H9 (cell line): ENCODE measurements around the gene CLIC3. TPM values are rescaled to one million over a fixed set of nuclear protein-coding genes. Genes with fewer than 3 reads are reported as not detected.

Source experiments
- DNase-seq: peaks from one replicate; pipeline ENCODE4 v3.0.0-alpha.2; 2017
- H2AFZ ChIP-seq: one replicate; pipeline ENCODE4 v1.6.1; 2013; ENCODE audit warnings: mild to moderate bottlenecking, low read length, control low read depth, moderate library complexity
- H2AK5ac ChIP-seq: 2 replicates; pipeline ENCODE4 v1.6.1; 2013; ENCODE audit warnings: low read length, control low read depth, mixed read lengths; ENCODE audit not compliant: insufficient read length
- H2BK120ac ChIP-seq: one replicate; pipeline ENCODE4 v1.6.1; 2013; ENCODE audit warnings: low read depth, mild to moderate bottlenecking, low read length, control low read depth, inconsistent platforms; ENCODE audit not compliant: poor library complexity, severe bottlenecking
- H2BK12ac ChIP-seq: 2 replicates; pipeline ENCODE4 v1.6.1; 2013; ENCODE audit warnings: low read length, control low read depth, mixed read lengths, low read depth; ENCODE audit not compliant: insufficient read length
- H2BK15ac ChIP-seq: 2 replicates; pipeline ENCODE4 v1.6.1; 2013; ENCODE audit warnings: low read depth, low read length, control low read depth
- H2BK20ac ChIP-seq: one replicate; pipeline ENCODE4 v1.6.1; 2013; ENCODE audit warnings: low read depth, mild to moderate bottlenecking, low read length, control low read depth, inconsistent platforms; ENCODE audit not compliant: poor library complexity, severe bottlenecking
- H2BK5ac ChIP-seq: 2 replicates; pipeline ENCODE4 v1.6.1; 2013; ENCODE audit warnings: low read length, control low read depth, mixed read lengths; ENCODE audit not compliant: insufficient read length
- H3K14ac ChIP-seq: 2 replicates; pipeline ENCODE4 v1.6.1; 2013; ENCODE audit warnings: low read length, control low read depth; ENCODE audit not compliant: insufficient read depth
- H3K18ac ChIP-seq: 2 replicates; pipeline ENCODE4 v1.6.1; 2013; ENCODE audit warnings: low read depth, mild to moderate bottlenecking, mixed read lengths, low read length, control low read depth; ENCODE audit not compliant: insufficient read length
- H3K23ac ChIP-seq: 2 replicates; pipeline ENCODE4 v1.6.1; 2013; ENCODE audit warnings: low read length, control low read depth, mixed read lengths, low read depth; ENCODE audit not compliant: insufficient read length
- H3K23me2 ChIP-seq: 2 replicates; pipeline ENCODE4 v1.6.1; 2013; ENCODE audit warnings: low read depth, mild to moderate bottlenecking, mixed read lengths, low read length, control low read depth; ENCODE audit not compliant: insufficient read length, poor library complexity, severe bottlenecking
- H3K27ac ChIP-seq: 2 replicates; pipeline ENCODE4 v1.5.1; 2013; ENCODE audit warnings: low read length, control low read depth, mixed read lengths, low read depth; ENCODE audit not compliant: insufficient read length
- H3K27me3 ChIP-seq: 2 replicates; pipeline ENCODE4 v1.6.1; 2013; ENCODE audit warnings: low read length, control low read depth, inconsistent platforms; ENCODE audit not compliant: insufficient read depth
- H3K4ac ChIP-seq: 2 replicates; pipeline ENCODE4 v1.6.1; 2013; ENCODE audit warnings: low read depth, mild to moderate bottlenecking, control low read depth, inconsistent platforms, low read length, moderate library complexity
- H3K4me1 ChIP-seq: 2 replicates; pipeline ENCODE4 v1.6.1; 2013; ENCODE audit warnings: low read length, control low read depth, inconsistent platforms; ENCODE audit not compliant: insufficient read depth
- H3K4me2 ChIP-seq: 2 replicates; pipeline ENCODE4 v1.6.1; 2013; ENCODE audit warnings: low read length, control low read depth, mixed read lengths; ENCODE audit not compliant: insufficient read length, insufficient read depth
- H3K56ac ChIP-seq: 2 replicates; pipeline ENCODE4 v1.6.1; 2013; ENCODE audit warnings: low read depth, mild to moderate bottlenecking, mixed read lengths, low read length, control low read depth; ENCODE audit not compliant: insufficient read length
- H3K79me1 ChIP-seq: 2 replicates; pipeline ENCODE4 v1.6.1; 2013; ENCODE audit warnings: low read depth, mild to moderate bottlenecking, moderate library complexity, low read length, control low read depth, inconsistent platforms; ENCODE audit not compliant: insufficient read depth, poor library complexity, severe bottlenecking
- H3K79me2 ChIP-seq: 2 replicates; pipeline ENCODE4 v1.6.1; 2013; ENCODE audit warnings: low read length, control low read depth, inconsistent platforms; ENCODE audit not compliant: insufficient read depth
- H3K9ac ChIP-seq: 2 replicates; pipeline ENCODE4 v1.6.1; 2013; ENCODE audit warnings: low read length, control low read depth, mixed read lengths; ENCODE audit not compliant: insufficient read length; ENCODE audit errors: extremely low read depth
- H3K9me3 ChIP-seq: one replicate; pipeline ENCODE4 v1.6.1; 2013; ENCODE audit warnings: low read depth, low read length, inconsistent platforms; ENCODE audit not compliant: control insufficient read depth
- H3T11ph ChIP-seq: one replicate; pipeline ENCODE4 v1.6.1; 2013; ENCODE audit warnings: mild to moderate bottlenecking, low read length, control low read depth, inconsistent platforms
- H4K20me1 ChIP-seq: one replicate; pipeline ENCODE4 v1.6.1; 2013; ENCODE audit not compliant: control insufficient read depth, insufficient read length, insufficient read depth
- H4K5ac ChIP-seq: 2 replicates; pipeline ENCODE4 v1.6.1; 2013; ENCODE audit warnings: low read depth, mild to moderate bottlenecking, mixed read lengths, low read length, control low read depth; ENCODE audit not compliant: insufficient read length
- H4K8ac ChIP-seq: replicated peaks from 2 replicates; pipeline ENCODE4 v1.6.1; 2013; ENCODE audit warnings: low read length, control low read depth, mixed read lengths, low read depth; ENCODE audit not compliant: insufficient read length
- H4K91ac ChIP-seq: 2 replicates; pipeline ENCODE4 v1.6.1; 2013; ENCODE audit warnings: low read depth, mild to moderate bottlenecking, moderate library complexity, mixed read lengths, low read length, control low read depth; ENCODE audit not compliant: insufficient read length
- H3K27ac Mint-ChIP-seq, 3 experiments: 2 replicates in 2 of 3; 3 replicates in 1 of 3; pipeline ENCODE4 v1.8.0; 2020 to 2021; ENCODE audit warnings: mixed read lengths in 3 of 3, mild to moderate bottlenecking in 1 of 3, moderate library complexity in 1 of 3
- H3K27me3 Mint-ChIP-seq: 2 replicates; pipeline ENCODE4 v1.8.0; 2021; ENCODE audit warnings: low read depth, mild to moderate bottlenecking, moderate library complexity, mixed read lengths
- H3K36me3 Mint-ChIP-seq, 3 experiments: 2 replicates in 2 of 3; 3 replicates in 1 of 3; pipeline ENCODE4 v1.8.0; 2020 to 2021; ENCODE audit warnings: low read depth in 3 of 3, mixed read lengths in 3 of 3; ENCODE audit not compliant: insufficient read depth in 1 of 3
- H3K4me1 Mint-ChIP-seq, 2 experiments: 2 replicates each; pipeline ENCODE4 v1.8.0; 2020; ENCODE audit warnings: mixed read lengths in 2 of 2
- H3K4me3 Mint-ChIP-seq, 2 experiments: 2 replicates in 1 of 2; 3 replicates in 1 of 2; pipeline ENCODE4 v1.8.0; 2020 to 2021; ENCODE audit warnings: mild to moderate bottlenecking in 2 of 2, mixed read lengths in 2 of 2, moderate library complexity in 1 of 2
- H3K9me3 Mint-ChIP-seq, 2 experiments: 2 replicates in 1 of 2; 3 replicates in 1 of 2; pipeline ENCODE4 v1.8.0; 2020; ENCODE audit warnings: mild to moderate bottlenecking in 2 of 2, mixed read lengths in 2 of 2, moderate library complexity in 1 of 2
- CTCF ChIP-seq: fragments of 200-600 bp; sonication (generic); conservative IDR thresholded peaks from 3 replicates; pipeline ENCODE4 v1.8.0; 2021; ENCODE audit warnings: antibody characterized with exemption, mild to moderate bottlenecking
- WGBS: extraction: QIAGEN DNeasy Blood & Tissue Kit; methylation state at CpG from one replicate; pipeline ENCODE4 v1.1.7; 2013; ENCODE audit warnings: missing lambda C conversion rate, low lambda C conversion rate, mixed read lengths; ENCODE audit not compliant: insufficient read length; ENCODE audit errors: extremely low coverage; 5-methylcytosine and 5-hydroxymethylcytosine counted together
- total RNA-seq: library from RNA; stranded (reverse); gene quantifications from 2 replicates; pipeline ENCODE4 v1.2.1, GENCODE V29; 2021

Gene CLIC3
- total RNA-seq, 1 experiment from 2014 or later: 0.31 TPM

- no peak overlapping the region for H4K8ac ChIP-seq
Measured at GRCh38 chr9:137041124-137041523, 44.8 kb upstream of the CLIC3 start.

More at GRCh38 chr9:137041124-137041523, 44.8 kb upstream of the CLIC3 start:
- Histone ChIP-seq H2AFZ (no peak overlapping the region), H3K18ac (no peak overlapping the region), H3K4ac (no peak overlapping the region), H3K14ac (no peak overlapping the region), H2BK120ac (no peak overlapping the region), H3K27me3 (no peaks in the 10 kb centered on the region; the same call in 1 of the 2 replicates), H3K4me1 (no peaks in the 10 kb centered on the region), H3K9me3 (no peaks in the 10 kb centered on the region), H4K5ac (no peak overlapping the region), H3K56ac (no peak overlapping the region), H3K79me1 (no peaks in the 10 kb centered on the region), H2BK5ac (no peak overlapping the region), H3T11ph (no peak overlapping the region), H3K23ac (no peak overlapping the region), H3K23me2 (peaks cover 7% of the 10 kb centered on the region), H4K91ac (no peak overlapping the region), H4K20me1 (no peaks in the 10 kb centered on the region), H2BK15ac (no peak overlapping the region), H3K4me2 (no peak overlapping the region), H2AK5ac (no peak overlapping the region), H3K79me2 (peaks cover 2% of the 10 kb centered on the region; the same call in 1 of the 2 replicates), H2BK12ac (no peak overlapping the region), H2BK20ac (no peak overlapping the region), H3K9ac (no peak overlapping the region), H3K27ac (no peak overlapping the region)
- Mint-ChIP-seq H3K27ac (no peak overlapping the region), H3K4me3 (no peak overlapping the region), H3K4me1 (peaks cover 5 to 6% of the 10 kb centered on the region in 2 experiments), H3K36me3 (peaks cover 0 to 14% (median 5%) of the 10 kb centered on the region in 3 experiments; a peak in 5 of 7 replicates), H3K27me3 (peaks cover 10% of the 10 kb centered on the region), H3K9me3 (no peaks in the 10 kb centered on the region)
- TF ChIP-seq CTCF: no peak
- DNase-seq: no peak
- WGBS: no CpG with 5 or more reads among the region's 16 CpGs
